Diencephalon (tissue), 1 donor: ENCODE results near the gene CT45A1. TPM values are rescaled to one million over a fixed set of nuclear protein-coding genes. Genes with fewer than 3 reads are reported as not detected.

Experiments
- small RNA-seq: library from RNA; depleted of rRNA; stranded (forward); fragments of <200 nt; gene quantifications from one replicate; pipeline ENCODE3, GENCODE V24; 2014
- total RNA-seq: library from RNA; depleted of rRNA; stranded (reverse); fragments of >200 nt; gene quantifications from one replicate; pipeline ENCODE4 v1.2.3, GENCODE V29; 2014

The CT45A1 gene, protein sequence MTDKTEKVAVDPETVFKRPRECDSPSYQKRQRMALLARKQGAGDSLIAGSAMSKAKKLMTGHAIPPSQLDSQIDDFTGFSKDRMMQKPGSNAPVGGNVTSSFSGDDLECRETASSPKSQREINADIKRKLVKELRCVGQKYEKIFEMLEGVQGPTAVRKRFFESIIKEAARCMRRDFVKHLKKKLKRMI
- total RNA-seq: not detected

DNA sequence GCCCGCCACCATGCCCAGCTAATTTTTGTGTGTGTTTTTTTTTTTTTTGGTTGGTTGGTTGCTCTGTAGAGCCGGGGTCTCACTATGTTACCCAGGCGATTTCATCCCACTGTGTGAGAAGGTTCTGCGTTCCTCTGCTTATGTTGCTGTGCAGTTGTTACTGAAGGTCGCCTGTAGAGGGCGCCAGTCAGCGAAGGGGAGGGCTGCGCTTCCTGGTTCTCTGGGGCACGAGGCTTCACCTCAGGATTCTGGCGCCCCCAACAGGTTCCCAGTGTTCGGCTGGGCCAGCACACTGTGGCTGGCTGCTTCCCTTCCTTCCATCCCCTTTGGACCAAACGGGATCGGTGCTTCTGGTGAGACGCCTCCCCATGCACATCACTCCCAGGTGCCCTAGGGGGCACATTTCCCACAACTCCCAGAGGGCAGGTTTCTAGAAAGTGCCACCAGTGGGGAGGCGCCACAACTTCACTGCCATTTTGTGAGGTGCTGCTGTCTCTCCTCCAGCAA lies at the start of gene CT45A1:
CT45A1 (plus strand) TSS at position 457 of the 507 bp plus-strand sequence. CDS start 5,302 bp downstream, outside the sequence.

DNA sequence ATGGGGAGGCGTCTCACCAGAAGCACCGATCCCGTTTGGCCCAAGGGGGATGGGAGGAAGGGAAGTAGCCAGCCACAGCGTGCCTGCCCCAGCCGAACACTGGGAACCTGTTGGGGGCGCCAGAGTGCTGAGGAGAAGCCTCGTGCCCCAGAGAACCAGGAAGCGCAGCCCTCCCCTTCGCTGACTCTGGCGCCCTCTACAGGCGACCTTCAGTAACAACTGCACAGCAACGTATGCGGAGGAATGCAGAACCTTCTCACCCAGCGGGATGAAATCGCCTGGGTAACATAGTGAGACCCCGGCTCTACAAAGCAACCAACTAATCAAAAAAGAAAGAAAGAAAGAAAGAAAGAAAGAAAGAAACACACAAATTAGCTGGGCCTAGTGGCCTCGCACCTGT lies 54.7 kb downstream of the CT45A1 start, which contains the start of gene CT45A3:
CT45A3 (minus strand) TSS at position 101 of the 400 bp plus-strand sequence. CDS start 3,747 bp downstream, outside the sequence.

Small RNA genes within 50 kb of the gene (small RNA-seq; reads per million reads assigned to genes)
- not detected for gene AC240442.1

Other genes starting within 250 kb of the CT45A1 start
- 20.5 TPM for gene INTS6L, start 193.0 kb upstream of the CT45A1 start, total RNA-seq
- not detected for gene CT45A3, start 54.6 kb downstream of the CT45A1 start, total RNA-seq
- 0.46 TPM for gene CT45A5, start 71.9 kb downstream of the CT45A1 start, total RNA-seq
- gene CT45A6, start 89.1 kb downstream of the CT45A1 start, total RNA-seq: not detected
- gene CT45A2, start 106.4 kb downstream of the CT45A1 start, total RNA-seq: not detected
- not detected for gene CT45A7, start 123.6 kb downstream of the CT45A1 start, total RNA-seq
- gene CT45A8, start 140.9 kb downstream of the CT45A1 start, total RNA-seq: not detected
- gene CT45A9, start 158.2 kb downstream of the CT45A1 start, total RNA-seq: not detected
- not detected for gene CT45A10, start 179.8 kb downstream of the CT45A1 start, total RNA-seq
- gene SAGE1, start 180.1 kb downstream of the CT45A1 start, total RNA-seq: not detected